Stimulated activated CD8-positive, alpha-beta memory T cell treated with anti-CD3 and anti-CD28 coated beads, Interleukin-7, amount 100 ng/mL, for 1 hour (primary cell): ENCODE results near the gene MISP3.
A peak's percentile ranks its signal among the peaks of the same experiment; 100 is the strongest.

Experiments
- DNase-seq, 2 donors: peaks; one replicate each; pipeline ENCODE4 v3.0.0-alpha.2; 2020; ENCODE audit warnings: low read depth in 2 of 2

The MISP3 gene

GRCh38 chr19:14080887-14081796, 8.6 kb downstream of the MISP3 start:
- DNase-seq: peak; percentile 99

- no peak for DNase-seq
These were observed 9.4 kb downstream of the MISP3 start for GRCh38 chr19:14081797-14082674.

- DNase-seq: no peak
These were observed 10.0 kb downstream of the MISP3 start for GRCh38 chr19:14082675-14082960.

DNA sequence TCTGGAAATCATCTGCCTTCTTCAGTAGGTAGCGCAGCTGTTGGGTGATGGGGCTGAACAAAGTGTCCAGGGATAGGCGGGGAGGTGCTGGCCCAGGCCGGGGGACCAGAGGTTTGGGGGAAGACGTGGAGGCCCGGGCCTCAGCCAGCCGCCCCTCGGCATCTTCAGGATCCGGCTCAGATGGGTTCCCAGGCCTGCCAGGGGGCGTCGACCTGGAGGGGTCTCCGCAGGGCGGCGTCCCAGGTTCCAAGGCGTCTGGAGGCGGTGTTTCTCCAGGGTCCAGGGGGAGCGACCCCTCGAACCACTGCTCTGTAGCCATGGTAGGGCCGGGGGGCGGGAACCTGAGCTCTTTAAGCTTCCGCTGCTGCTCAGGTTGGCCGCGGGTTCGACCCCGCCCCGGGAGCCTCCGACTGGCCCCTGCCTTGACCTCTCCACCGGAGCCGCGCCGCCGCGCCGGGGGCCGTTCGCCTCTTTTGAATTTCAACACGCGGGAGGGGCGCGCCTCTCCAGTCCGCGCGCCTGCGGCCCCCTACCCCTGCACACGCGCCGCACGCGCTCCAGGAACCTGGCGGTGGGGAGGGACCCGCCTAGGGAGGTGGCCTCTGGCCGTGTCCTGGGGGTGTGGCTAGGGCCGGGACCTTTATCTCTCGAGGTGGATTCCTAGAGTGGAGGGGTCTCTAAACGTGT, 12.9 kb downstream of the MISP3 start, which contains the start of gene C19orf67:
C19orf67 (minus strand) TSS at position 475 of the 687 bp plus-strand sequence; CDS start at position 319, 156 bp downstream.
- no peak for DNase-seq

- DNase-seq: no peak
These were observed 13.5 kb downstream of the MISP3 start for GRCh38 chr19:14086098-14086497.

- no peak for DNase-seq
These were observed 16.2 kb downstream of the MISP3 start for GRCh38 chr19:14088634-14089411.

DNA sequence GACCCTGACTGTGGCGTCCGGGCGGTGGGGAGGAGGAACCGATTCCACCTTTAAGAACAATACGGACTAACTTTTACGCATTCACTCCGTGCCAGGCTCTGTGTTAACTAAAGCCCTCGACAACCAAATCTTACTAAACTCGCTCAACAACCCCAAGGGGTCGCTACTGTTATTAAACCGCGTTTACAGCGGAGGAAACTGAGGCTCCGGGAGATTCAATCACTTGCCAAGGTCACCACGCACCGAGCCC, 16.8 kb downstream of the MISP3 start:
- DNase-seq: no peak

DNA sequence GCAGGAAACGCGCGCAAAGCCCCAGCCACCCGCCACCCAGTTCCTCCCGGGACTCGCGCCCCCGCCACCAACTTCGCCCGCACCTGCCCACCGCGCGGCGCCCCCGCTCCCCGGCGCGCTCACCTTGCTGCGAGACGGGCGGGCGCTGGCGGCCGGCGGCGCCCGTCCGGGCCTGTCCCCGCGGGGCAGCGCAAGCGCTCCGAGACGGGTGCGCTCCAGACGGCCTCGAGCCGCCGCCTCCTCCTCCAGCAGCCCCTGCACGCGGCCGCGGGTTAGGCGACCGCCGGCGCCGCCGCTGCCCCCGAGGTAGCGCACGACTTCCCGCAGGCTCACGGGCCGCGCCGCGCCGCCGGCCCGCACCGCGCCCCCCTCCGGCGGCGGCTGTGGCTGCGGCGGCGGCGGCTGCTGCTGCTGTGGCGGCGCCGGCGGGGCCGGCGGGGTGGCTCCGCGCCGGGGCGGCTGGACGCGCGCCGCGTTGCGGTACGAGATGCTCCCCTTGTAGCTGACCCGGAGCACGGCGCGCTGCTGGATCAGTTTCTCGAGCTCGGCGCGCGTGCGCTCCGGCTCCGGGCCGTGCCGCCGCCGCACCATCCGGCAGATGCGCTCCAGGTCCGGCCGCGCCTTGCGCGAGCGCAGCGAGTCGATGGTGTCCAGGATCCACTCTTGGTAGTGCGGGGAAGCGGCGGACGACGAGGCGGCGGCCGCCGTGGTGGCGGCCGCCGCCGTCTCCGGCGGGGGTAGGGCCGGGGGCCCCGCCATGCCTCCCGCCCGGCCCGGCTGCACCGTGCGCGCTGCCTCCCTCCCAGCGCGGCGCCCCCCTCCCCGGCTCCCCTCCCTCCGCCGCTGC, 17.3 kb downstream of the MISP3 start:
- no peak for DNase-seq

- DNase-seq: peak; percentile 73 to 75
These were observed 18.0 kb downstream of the MISP3 start, which contains the start of gene SAMD1 for GRCh38 chr19:14090509-14091080. SAMD1 (minus strand) TSS chr19:14090751.

GRCh38 chr19:14091081-14091812, 18.7 kb downstream of the MISP3 start:
- DNase-seq: no peak

GRCh38 chr19:14091813-14092462, 19.4 kb downstream of the MISP3 start:
- no peak for DNase-seq

GRCh38 chr19:14093117-14093823, 20.7 kb downstream of the MISP3 start:
- no peak for DNase-seq

- DNase-seq: no peak
These were observed 22.3 kb downstream of the MISP3 start for GRCh38 chr19:14094854-14095253.

- DNase-seq: no peak
These were observed 23.8 kb downstream of the MISP3 start for GRCh38 chr19:14096272-14096992.

- DNase-seq: no peak
These were observed 25.1 kb downstream of the MISP3 start for GRCh38 chr19:14097532-14098151.

DNA sequence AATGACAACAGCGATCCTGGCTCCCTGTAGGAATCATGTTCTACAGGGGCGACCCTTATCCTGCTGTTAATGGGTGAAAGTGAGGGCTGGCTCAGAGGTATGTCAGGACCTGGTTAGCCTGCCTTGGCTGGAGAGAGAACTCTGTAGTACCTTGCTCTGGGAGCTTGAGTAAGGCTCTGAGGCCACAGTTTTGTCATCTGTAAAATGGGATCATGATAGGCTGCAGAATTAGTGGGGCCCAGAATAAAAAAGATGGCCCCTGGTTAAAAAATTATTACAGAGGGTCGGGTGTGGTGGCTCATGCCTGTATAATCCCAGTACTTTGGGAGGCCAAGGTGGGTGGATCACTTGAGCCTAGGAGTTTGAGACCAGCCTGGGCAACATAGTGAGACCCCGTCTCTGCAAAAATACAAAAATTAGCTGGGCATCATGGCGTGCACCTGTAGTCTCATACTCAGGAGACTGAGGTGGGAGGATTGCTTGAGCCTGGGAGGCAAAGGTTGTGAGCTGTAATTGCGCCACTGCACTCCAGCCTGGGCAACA, 28.5 kb downstream of the MISP3 start:
- no peak for DNase-seq

DNA sequence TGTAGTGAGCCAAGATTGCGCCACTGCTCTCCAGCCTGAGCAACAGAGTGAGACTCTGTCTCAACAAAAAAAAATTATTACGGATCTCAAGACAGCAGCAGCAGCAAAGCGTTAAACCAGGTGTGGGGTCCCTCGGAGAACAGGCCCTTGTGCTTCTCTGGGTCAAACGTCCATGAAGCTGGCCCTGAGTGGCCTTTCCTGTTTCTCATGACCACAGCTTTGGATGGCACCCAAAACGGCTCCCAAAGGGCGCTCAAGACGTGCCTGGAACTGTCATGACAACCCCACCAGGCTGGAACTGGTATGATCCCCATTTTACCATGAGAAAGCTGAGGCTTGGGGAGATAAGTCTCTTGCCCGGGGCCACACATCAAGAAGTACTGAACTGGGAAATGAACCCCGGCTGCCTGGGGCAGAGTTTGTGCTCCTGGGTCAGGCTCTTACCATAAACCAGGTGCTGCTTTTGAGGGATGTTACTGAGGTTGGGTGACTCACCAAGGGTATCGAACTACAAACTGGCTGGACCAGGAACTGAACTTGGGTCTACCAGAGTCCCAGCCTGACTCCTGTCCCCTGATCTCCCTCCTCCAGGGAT, 29.6 kb downstream of the MISP3 start:
- no peak for DNase-seq
